ENCODE measurements around the gene SAE1. TPM values are rescaled to one million over a fixed set of nuclear protein-coding genes. Genes with fewer than 3 reads are reported as not detected.

SAE1 gene
- total and polyA plus RNA-seq, 2 of the 4 experiments (the other 2 are of a cell fraction) = 165 to 184 TPM

DNA sequence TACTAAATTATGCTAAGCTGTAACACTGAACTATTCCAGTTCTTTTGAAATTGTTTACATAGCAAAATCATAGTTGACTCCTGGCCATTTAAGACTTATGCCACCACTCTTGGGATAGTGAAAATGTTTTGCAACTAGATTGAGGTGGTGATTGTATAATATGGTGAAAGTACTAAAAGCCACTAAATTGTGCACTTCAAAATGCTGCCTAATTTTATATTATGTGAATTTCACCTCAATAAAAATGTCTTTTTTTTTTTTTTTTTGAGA, 5.0 kb upstream of the SAE1 start:
- POLR2A ChIA-PET (ENCODE audit: unreplicated experiment) = interaction anchor here (0.5 kb wide), 1 partner anchor 101 kb away, joined by 5 read pairs; no protein-coding TSS in a partner anchor
- Histone ChIP-seq H4K5ac (ENCODE audit: low read depth, low read length) (no peak overlapping the region), H3K27ac (ENCODE audit: insufficient read depth, low read length) (no peak overlapping the region), H3K4me2 (ENCODE audit: low read depth, low read length) (no peak overlapping the region), H2BK15ac (ENCODE audit: low read depth, low read length) (no peak overlapping the region), H2BK20ac (ENCODE audit: low read depth, low read length) (no peak overlapping the region), H3K14ac (replicated peaks; ENCODE audit: low read depth, low read length) (no peak overlapping the region), H2AK5ac (ENCODE audit: low read depth, low read length) (no peak overlapping the region), H2BK120ac (ENCODE audit: low read depth, low read length) (no peak overlapping the region), H3K56ac (ENCODE audit: extremely low read depth, insufficient read depth, low read length) (no peak overlapping the region), H2AK9ac (replicated peaks; ENCODE audit: low read depth, low read length, poor library complexity) (no peak overlapping the region), H3K4ac (ENCODE audit: low read depth, low read length) (no peak overlapping the region), H4K20me1 (ENCODE audit: insufficient read depth, low read length) (no peaks in the 10 kb centered on the region), H3K9me3 (ENCODE audit: control insufficient read depth, insufficient read depth, low read length) (no peaks in the 10 kb centered on the region), H3K18ac (ENCODE audit: low read depth, low read length) (no peak overlapping the region), H3K9me1 (ENCODE audit: insufficient read depth, low read length) (0 out of 2 replicates have a peak, but pooled peaks cover 2% of the 10 kb centered on the region), H3K79me1 (ENCODE audit: low read depth in 1 of 2, low read length in 2 of 2) (no peaks in the 10 kb centered on the region; a peak in 1 of 4 replicates), H2BK5ac (ENCODE audit: low read depth, low read length, poor library complexity, severe bottlenecking) (no peak overlapping the region), H4K8ac (ENCODE audit: low read depth in 2 of 2, low read length in 2 of 2) (no peak overlapping the region), H2AFZ (replicated peaks; ENCODE audit: low read length, poor library complexity) (no peak overlapping the region), H3K23ac (ENCODE audit: low read depth, low read length) (no peak overlapping the region), H3K4me1 (ENCODE audit: control insufficient read depth, insufficient read depth, low read length) (peaks cover 5% of the 10 kb centered on the region), H4K91ac (ENCODE audit: insufficient read depth, low read depth, low read length) (no peak overlapping the region), H3K27me3 (ENCODE audit: control insufficient read depth, insufficient read depth, low read length) (no peaks in the 10 kb centered on the region), H3K9ac (ENCODE audit: low read depth, low read length) (no peak overlapping the region), H3K4me3 (ENCODE audit: insufficient read depth, low read depth, low read length) (no peak overlapping the region), H3K36me3 (ENCODE audit: control insufficient read depth, insufficient read depth, low read length) (no peaks in the 10 kb centered on the region)
- DNase-seq = no peak
- in situ Hi-C loops (cut with MboI; ENCODE audit: low sequenced_read_pairs) (loop anchor here (5.0 to 10.0 kb wide), 2 partner anchors 43 to 111 kb away; partner anchors contain the start of gene NPAS1), intact Hi-C loops (cut with micrococcal nuclease) (loop anchor here (1.0 kb wide), 3 partner anchors 46 to 112 kb away; no protein-coding TSS in a partner anchor), dilution Hi-C loops (cut with HindIII; ENCODE audit: low sequenced_read_pairs, unreplicated experiment) (no loop called here)
- no TSS peak for BruUV-seq (replicated peaks)
- ATAC-seq (ENCODE audit: low read depth) = no peak
- TF ChIP-seq RCOR1 (IDR thresholded peaks at IDR 0.05; ENCODE audit: insufficient replicate concordance, low read length) (no peak), POLR2A (IDR thresholded peaks at IDR 0.05; ENCODE audit: low read depth, low read length) (no peak), CEBPB (IDR thresholded peaks at IDR 0.05; ENCODE audit: low read depth, low read length) (no peak), NFE2L2 (IDR thresholded peaks at IDR 0.05; ENCODE audit: low read depth, low read length) (no peak), RAD21 (IDR thresholded peaks at IDR 0.05; ENCODE audit: low read length) (no peak), MAZ (IDR thresholded peaks at IDR 0.05; ENCODE audit: borderline replicate concordance, low read depth, low read length) (no peak)
- TF ChIP-seq, protein P1, sequence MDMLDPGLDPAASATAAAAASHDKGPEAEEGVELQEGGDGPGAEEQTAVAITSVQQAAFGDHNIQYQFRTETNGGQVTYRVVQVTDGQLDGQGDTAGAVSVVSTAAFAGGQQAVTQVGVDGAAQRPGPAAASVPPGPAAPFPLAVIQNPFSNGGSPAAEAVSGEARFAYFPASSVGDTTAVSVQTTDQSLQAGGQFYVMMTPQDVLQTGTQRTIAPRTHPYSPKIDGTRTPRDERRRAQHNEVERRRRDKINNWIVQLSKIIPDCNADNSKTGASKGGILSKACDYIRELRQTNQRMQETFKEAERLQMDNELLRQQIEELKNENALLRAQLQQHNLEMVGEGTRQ (IDR thresholded peaks at IDR 0.05; ENCODE audit: low read depth, low read length) = no peak
- CTCF ChIA-PET = interaction anchor here (0.6 to 1.1 kb wide), 4 partner anchors 32 to 113 kb away, joined by 3 to 5 read pairs (median 4); no protein-coding TSS in a partner anchor

Measured in IMR-90 (cell line).